ENCODE data around the gene KIF6.
A peak's percentile ranks its signal among the peaks of the same experiment; 100 is the strongest.

KIF6 gene

DNA sequence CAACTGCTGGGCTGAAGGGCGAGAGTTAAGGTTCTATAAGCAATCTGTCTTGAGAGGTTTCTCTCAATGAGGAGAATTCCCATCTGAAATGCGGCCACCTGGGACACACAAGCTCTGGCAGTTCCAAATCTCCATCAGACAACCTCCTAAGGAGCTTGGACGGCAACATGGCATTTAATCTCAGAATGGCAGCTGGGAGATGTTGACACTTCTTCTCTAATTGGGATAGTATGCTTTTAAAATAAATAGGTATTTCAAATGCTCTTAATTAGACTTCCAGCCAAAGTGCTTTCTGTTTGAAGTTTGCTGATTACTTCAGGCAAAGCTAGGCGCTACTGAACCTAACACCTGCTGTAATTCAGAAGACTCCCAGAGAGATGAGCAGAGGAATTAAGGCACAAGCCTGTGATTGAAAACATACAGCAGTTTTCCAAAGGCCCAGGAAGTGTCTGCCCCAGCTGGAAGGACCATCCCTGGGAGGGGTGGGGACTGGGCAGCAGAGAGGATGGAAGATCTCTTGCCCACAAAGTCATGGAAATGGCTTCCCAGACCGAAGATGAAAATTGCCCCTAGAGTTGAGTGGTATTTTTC, 343.6 kb downstream of the KIF6 start:
- DNase-seq (ENCODE audit: low spot score) = no peak

DNA sequence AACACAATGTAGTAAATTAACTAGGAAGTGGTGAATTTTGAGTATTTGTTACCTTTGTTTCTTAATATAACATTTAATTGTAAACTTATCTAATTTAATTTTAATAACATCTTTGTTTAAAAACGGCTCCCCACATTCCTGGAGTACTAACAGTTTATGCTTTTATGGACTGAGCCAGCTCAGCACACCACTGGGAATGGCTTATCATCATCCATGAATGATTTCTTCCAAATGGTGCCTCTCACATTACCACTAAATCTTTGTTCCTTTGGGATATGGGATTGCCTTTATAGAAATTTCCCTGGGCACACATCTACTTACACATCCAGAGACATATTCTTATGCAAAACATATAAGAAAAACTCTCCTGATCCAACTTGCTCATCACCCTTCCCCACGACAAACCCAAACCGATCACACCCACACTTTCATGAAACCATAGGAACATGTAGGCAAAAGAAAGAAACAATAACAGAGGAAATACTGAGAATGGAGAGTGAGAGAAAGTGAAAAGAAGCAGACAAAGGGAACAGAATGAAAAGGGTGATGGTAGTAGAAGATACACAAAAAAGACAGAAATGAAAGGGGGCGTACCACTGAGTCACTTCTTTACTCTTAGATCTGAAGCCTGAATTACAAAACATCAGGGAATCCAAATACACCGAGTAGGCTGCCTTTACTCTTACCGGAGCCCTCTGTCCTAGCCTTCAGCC, 344.2 kb downstream of the KIF6 start:
- DNase-seq (ENCODE audit: low spot score) = no peak

DNA sequence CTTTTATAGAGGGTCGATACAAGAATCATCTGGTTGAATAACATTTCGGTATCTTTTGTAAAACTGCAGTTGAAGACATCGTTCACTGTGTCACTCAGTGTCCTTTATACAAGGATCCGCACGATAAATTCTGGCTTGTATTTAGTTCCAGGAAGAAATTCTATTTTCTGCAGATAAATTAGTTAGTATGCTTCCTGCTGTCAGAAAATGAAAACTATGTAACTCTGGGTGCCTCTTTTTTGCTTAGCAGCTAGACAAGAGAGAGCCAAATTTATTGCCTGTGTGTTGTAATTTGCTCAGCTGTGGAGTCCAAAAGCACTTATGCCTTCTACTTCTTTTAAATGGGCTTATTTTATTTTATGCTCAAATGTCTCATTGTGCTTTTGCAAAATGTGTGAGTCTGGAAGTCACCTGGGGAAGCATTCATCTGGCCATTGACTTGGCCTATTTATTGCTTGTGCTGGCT, 346.2 kb downstream of the KIF6 start:
- DNase-seq (ENCODE audit: low spot score) = no peak

DNA sequence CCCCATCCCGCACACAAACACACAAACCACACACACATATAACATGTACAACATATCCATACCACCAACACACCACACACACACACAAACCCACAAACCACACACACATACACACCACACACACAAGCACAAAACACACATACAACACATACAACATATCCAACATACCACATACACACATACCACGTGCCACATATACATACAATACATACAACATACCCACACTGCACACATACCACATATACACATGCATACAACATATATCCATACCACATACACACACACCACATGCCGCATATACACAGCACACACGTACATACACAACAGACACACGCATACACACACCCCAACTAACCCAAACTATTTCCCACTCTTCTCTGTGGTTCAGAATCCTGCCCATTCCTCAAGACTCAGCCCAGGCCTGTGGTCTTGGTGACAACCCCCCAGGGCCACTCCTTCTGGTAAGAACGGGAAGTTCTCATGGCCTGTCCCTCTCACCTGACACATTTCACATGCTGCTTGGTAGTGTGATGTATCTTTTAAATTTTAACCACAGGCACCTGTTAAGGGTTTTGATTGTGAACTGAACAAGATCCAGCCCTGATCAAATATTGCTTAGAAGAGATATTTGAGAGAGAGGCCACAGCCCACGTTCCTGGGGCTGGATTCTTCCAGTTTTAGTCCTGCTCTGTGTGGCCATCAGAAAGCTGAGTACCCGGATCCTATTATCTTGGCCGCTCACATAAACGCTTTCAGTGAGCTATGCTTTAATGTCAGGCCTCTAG, 346.8 kb downstream of the KIF6 start:
- no peak for DNase-seq (ENCODE audit: low spot score)

DNA sequence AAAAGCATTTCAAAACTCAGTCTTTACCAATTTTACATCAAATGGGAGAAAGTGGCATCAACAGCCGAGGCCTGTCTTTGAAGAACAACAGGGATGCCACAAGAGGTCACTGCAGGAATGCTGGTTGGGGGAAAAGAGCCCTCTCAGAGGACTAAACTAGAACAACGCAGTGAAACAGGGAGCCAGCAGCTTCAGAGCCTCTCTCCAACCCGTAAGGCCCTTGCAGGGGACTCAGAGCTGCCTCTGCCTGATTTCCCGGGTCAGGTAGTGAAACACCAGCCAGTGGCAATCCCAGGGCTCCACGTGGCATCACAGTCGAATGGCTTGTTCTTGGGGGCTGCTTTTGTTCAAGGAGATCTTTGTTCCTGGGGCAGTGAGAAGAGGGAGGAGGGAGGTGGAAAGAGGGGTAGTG, 347.7 kb downstream of the KIF6 start:
- peak; percentile 66 for DNase-seq (ENCODE audit: low spot score)

DNA sequence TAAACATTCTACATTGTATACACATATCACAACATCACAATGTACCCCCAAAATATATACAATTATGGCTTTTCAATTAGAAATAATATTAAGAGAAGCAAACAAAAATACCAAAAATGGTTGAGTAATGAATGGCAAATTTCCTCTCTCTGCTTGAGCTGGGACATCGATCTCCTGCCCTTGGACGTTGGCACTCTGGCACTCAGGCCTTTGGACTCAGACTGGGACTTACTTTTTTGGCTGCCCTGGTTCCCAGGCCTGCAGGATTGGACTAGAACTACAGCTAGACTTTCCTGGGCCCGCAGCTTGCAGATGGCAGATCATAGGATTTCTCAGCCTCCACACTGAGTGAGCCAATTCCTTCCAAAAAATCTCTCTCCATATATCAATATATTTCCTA, 349.8 kb downstream of the KIF6 start:
- no peak for DNase-seq (ENCODE audit: low spot score)

- no peak for DNase-seq (ENCODE audit: low spot score)
Observed at GRCh38 chr6:39370390-39370789, 354.8 kb downstream of the KIF6 start.

DNA sequence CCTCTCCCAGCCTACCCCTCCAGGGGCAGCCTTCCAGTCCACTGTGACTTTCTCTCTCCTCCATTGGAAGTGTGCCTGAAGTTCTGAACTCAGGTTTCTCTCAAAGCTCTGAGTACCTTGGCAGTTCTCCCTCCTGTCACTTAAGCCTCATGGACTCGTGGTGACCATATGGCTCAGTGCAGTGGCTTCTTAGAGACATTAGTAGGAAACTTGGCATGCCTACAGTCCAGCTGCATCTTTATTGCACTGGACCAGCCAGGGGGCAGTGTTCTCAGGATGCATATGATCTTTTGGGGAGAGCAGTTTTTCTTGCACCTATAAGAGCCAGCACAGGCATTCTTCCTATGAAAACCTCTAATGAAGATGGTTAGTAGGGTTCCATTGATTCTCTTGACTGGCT, 355.2 kb downstream of the KIF6 start:
- no peak for DNase-seq (ENCODE audit: low spot score)

GRCh38 chr6:39367700-39368099, 357.5 kb downstream of the KIF6 start:
- no peak for DNase-seq (ENCODE audit: low spot score)

- DNase-seq (ENCODE audit: low spot score) = no peak
Observed at GRCh38 chr6:39366931-39367618, 358.1 kb downstream of the KIF6 start.

- no peak for DNase-seq (ENCODE audit: low spot score)
Observed at GRCh38 chr6:39365281-39366074, 359.7 kb downstream of the KIF6 start.

GRCh38 chr6:39363280-39363679, 361.9 kb downstream of the KIF6 start:
- no peak for DNase-seq (ENCODE audit: low spot score)

- peak; percentile 9 for DNase-seq (ENCODE audit: low spot score)
Observed at GRCh38 chr6:39362487-39362865, 362.7 kb downstream of the KIF6 start.

DNA sequence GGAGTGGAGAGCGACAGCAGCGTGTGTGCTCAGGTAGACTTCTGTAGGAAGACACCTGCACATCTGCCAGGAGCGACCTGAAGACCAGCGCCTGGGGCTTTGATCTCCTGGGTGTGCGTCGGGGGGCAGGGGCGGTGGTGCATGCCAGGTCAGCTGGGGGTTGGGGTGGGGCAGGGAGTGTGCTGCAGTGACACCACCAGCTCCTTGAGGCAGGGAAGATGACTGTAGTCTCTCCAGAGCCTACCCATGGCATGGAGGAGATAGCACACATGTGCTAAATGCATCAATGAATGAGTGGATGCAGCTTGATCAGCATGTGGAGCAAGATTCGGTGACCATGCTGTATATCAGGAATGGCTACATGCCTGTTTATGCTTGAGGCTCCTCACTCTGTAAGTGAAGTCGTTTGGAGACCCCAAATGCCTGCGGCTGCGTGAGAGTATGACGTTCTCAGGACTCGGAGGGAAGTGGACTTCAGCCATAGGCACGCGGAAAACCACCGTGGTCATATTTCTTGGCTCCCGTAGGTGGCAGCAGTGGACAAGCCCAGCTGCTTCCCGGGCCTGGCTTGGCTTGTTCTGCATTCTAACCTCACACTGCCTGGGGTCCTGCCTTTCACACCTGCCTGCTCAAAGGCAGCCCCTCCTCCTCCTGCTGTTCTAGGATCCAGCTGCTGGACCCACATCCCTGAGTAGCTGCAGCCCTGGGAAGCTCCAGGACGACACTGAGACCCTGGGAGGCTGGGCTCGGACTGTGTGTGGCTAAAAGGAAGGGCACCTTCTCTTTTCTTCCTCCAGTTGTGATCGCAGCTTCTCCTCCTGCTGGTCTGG, 363.3 kb downstream of the KIF6 start:
- DNase-seq (ENCODE audit: low spot score) = peak; percentile 56

GRCh38 chr6:39360378-39360777, 364.8 kb downstream of the KIF6 start:
- no peak for DNase-seq (ENCODE audit: low spot score)

DNA sequence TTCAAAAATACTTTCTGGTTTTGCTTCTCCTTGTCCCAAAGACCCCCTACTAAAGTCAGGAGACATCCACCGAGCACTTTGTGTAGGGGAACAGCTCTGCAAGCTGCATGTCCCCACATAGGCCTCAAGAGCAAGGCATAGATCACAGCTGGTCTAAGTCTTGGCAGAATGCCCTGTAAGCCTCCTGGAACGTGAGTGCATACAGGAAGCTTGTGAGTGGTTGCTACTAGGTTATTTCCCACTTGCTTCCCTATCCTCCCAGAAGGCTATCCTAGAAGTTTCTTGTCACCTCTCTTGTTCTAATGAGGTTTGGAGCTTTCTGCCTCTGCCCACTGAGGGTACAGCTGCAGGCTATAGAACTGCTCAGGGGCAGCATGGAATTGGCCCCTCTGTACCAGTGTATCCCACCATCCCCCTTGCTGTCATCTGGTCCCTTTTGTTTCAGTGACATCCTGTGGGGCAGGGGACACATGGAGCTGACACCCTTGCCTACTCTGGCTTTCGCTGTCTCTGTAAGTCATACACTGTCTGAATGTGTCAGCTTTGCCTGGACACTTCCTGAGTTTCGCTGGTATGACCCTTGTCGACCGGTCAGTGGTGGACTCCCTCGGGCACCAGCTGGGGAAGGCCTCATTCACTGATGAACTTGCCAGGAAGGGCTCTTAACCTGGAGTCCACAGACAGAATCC, 367.1 kb downstream of the KIF6 start:
- no peak for DNase-seq (ENCODE audit: low spot score)

- no peak for DNase-seq (ENCODE audit: low spot score)
Observed at GRCh38 chr6:39353698-39354315, 371.4 kb downstream of the KIF6 start.

GRCh38 chr6:39350723-39351505, 374.3 kb downstream of the KIF6 start:
- no peak for DNase-seq (ENCODE audit: low spot score)

DNA sequence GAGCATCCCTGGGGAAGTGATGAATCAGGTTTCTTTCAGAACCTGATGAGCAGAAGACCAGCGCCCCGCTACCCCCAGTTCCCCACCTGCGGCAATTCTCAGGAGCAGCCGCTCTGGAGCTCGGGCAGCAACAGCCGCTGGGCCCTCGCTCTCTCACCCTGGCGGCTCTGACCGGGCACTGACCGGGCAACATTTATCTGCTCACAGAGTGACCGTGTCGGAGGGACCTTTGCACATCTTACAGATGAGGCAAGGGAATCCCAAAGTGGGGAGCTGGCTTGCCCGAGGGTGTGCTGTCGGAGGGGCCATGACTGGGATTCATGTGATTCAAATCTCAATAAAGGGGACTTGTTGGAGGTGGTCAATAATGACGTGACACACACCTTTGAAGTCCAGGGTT, 376.5 kb downstream of the KIF6 start:
- no peak for DNase-seq (ENCODE audit: low spot score)

Data from SW480 (cell line).